Mesothelial cell of epicardium (in vitro differentiated cells): ENCODE measurements around the gene RGR. TPM values are rescaled to one million over a fixed set of nuclear protein-coding genes. Genes with fewer than 3 reads are reported as not detected.

ENCODE experiments used
- DNase-seq, 2 experiments: peaks; one replicate each; pipeline ENCODE4 v3.0.0; 2021; ENCODE audit warnings: low spot score in 2 of 2; ENCODE audit not compliant: unreplicated experiment in 2 of 2
- H3K27ac Mint-ChIP-seq: 2 replicates; pipeline ENCODE4 v1.8.0; 2021; ENCODE audit warnings: mixed read lengths
- H3K27me3 Mint-ChIP-seq: 2 replicates; pipeline ENCODE4 v1.8.0; 2021; ENCODE audit warnings: low read depth, mixed read lengths
- H3K36me3 Mint-ChIP-seq: 2 replicates; pipeline ENCODE4 v1.8.0; 2021; ENCODE audit warnings: mixed read lengths
- H3K4me1 Mint-ChIP-seq: 2 replicates; pipeline ENCODE4 v1.8.0; 2021; ENCODE audit warnings: mixed read lengths
- H3K4me3 Mint-ChIP-seq: 2 replicates; pipeline ENCODE4 v1.8.0; 2021; ENCODE audit warnings: mild to moderate bottlenecking, moderate library complexity, mixed read lengths
- H3K9me3 Mint-ChIP-seq: 2 replicates; pipeline ENCODE4 v1.8.0; 2021; ENCODE audit warnings: mixed read lengths
- total RNA-seq: library from RNA; stranded (reverse); gene quantifications from 3 replicates; pipeline ENCODE4 v1.2.1, GENCODE V29; 2021
- TF ChIP-seq, protein P1 (sequence below): fragments of 200-600 bp; sonication (generic); IDR thresholded peaks from one replicate; pipeline ENCODE4 v1.5.0; 2021; ENCODE audit warnings: antibody characterized with exemption; ENCODE audit not compliant: unreplicated experiment

RGR gene
- total RNA-seq, 1 donor from 2014 or later: not detected

DNA sequence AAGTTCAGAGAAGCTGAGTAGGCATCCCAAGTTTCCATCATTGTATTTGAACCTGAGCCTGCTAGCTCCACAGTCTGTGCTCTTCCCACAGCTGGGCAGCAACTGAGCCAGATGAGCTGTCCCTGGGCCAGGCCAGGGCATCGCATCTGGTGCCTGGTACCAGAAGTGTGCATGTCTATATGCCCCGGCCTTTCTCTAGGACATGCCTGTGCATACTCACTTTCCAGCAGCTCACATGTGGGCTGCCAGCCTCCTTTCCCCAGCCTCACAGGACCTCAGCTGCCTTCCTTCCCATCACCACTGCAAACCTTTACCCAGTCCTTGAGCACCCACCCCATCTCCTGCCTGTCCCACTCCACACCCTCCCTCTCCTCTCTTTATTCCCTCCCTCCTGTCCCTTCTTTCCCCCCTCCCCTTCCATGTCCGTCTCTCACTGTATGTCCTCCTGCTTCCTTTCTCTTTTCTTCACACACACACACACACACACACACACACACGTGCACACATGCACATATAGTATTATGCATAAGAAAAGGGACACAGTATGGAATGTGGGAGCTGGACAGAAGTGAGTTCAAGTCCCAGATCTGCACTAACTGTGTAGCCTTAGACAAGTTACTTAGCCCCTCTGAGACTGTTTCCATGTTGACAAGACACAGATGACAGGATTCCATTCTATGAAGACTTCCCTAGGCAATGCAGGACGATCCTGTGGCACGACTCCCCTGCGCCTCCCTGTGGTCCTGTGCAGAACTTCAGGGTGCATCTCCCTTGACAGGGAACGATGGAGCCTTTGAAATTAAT lies 39.6 kb upstream of the RGR start:
- TF ChIP-seq, protein P1, sequence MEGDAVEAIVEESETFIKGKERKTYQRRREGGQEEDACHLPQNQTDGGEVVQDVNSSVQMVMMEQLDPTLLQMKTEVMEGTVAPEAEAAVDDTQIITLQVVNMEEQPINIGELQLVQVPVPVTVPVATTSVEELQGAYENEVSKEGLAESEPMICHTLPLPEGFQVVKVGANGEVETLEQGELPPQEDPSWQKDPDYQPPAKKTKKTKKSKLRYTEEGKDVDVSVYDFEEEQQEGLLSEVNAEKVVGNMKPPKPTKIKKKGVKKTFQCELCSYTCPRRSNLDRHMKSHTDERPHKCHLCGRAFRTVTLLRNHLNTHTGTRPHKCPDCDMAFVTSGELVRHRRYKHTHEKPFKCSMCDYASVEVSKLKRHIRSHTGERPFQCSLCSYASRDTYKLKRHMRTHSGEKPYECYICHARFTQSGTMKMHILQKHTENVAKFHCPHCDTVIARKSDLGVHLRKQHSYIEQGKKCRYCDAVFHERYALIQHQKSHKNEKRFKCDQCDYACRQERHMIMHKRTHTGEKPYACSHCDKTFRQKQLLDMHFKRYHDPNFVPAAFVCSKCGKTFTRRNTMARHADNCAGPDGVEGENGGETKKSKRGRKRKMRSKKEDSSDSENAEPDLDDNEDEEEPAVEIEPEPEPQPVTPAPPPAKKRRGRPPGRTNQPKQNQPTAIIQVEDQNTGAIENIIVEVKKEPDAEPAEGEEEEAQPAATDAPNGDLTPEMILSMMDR: peak; percentile 40
- Mint-ChIP-seq H3K4me1 (no peaks in the 10 kb centered on the region), H3K36me3 (no peaks in the 10 kb centered on the region), H3K4me3 (no peak overlapping the region), H3K27me3 (peaks cover 58% of the 10 kb centered on the region), H3K27ac (no peak overlapping the region), H3K9me3 (no peaks in the 10 kb centered on the region)
- peak in 1 of 2 experiments; percentile 64 for DNase-seq

DNA sequence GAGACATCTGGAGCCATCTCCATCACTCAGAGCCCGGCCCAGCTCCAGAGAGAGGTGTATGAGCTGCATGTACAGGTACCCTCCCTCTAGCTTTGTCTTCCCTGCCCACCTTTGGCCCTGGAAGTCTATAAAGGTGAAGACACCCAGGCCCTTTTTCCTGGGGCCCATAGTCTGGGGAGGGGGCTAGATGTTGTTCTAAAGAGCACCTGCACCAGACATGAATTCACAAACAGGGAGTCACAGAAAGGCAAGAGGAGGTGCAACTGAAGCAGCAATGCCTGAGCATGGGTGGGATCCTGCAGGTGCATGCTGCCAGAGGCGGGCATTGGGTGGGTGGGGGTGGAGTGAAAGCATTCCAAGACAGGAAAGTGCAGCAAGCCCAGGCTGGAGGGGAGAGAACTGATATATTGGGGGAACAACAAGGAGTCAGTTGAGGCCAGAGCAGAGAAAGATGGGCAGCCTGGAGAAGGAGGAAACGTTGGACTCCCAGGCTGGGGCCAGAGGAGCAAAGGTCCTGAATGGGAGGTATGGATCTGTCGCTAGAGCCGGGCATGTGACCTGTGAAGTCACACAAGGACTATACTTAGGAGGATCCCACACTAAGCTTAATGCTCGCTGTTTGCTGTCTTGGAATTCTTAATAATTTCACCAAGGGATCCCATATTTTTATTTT lies 38.9 kb upstream of the RGR start:
- Mint-ChIP-seq H3K4me1 (no peaks in the 10 kb centered on the region), H3K36me3 (no peaks in the 10 kb centered on the region), H3K27me3 (peaks cover 54% of the 10 kb centered on the region), H3K27ac (no peak overlapping the region), H3K4me3 (no peak overlapping the region), H3K9me3 (no peaks in the 10 kb centered on the region)
- no peak for DNase-seq
- TF ChIP-seq, protein P1: no peak

DNA sequence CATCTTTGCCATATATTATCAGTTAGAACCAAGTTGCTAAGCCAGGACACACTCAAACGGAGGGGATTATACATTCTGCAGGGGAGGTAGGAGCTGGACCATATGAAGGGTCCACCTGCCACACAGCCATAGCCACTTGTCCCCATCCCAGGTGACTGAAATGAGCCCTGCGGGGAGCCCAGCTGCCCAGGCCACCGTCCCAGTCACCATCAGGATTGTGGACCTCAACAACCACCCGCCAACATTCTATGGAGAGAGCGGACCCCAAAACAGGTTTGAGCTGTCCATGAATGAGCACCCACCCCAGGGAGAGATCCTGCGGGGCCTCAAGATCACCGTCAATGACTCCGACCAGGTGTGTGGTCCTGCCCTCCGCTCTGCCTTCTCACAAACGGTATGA lies 36.8 kb upstream of the RGR start:
- peaks cover 65% of the 10 kb centered on the region for H3K27me3 Mint-ChIP-seq
- H3K4me1 Mint-ChIP-seq: no peaks in the 10 kb centered on the region
- H3K4me3 Mint-ChIP-seq: no peak overlapping the region
- H3K36me3 Mint-ChIP-seq: no peaks in the 10 kb centered on the region
- no peaks in the 10 kb centered on the region for H3K9me3 Mint-ChIP-seq
- no peak for DNase-seq
- no peak overlapping the region for H3K27ac Mint-ChIP-seq
- TF ChIP-seq, protein P1: no peak

DNA sequence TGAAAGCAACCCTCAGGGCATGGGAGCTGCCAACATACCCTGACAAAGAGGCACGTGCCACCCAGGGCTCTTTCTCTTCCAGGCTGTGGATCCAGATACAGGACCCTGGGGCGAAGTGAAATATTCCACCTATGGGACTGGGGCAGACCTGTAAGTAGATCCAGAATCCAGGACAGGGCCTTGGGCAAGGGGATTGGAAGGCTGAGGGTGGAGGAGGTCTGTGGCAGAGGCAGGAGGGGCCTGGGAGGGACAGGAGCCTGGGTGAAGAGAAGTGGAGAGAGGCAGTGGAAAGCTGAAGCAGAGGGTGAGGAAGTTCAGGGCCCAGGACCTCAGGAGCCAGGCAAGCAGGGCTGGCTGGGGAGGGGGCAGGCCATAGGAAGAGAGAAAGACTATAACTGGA lies 33.3 kb upstream of the RGR start:
- H3K4me1 Mint-ChIP-seq: no peaks in the 10 kb centered on the region

DNA sequence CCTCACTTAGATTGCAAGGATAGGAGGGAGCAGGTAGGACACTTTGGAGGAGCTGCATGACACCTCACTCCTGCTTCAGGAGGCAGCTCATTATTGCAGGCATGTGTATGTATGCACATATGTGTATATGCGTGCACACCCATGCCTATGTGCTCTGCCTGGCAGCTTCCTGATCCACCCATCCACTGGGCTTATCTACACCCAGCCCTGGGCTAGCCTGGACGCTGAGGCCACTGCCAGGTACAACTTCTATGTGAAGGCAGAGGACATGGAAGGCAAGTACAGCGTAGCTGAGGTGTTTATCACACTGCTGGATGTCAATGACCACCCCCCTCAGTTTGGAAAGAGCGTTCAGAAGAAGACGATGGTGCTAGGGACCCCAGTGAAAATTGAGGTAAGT lies 32.8 kb upstream of the RGR start:
- H3K36me3 Mint-ChIP-seq: no peaks in the 10 kb centered on the region
- TF ChIP-seq, protein P1: no peak
- H3K4me1 Mint-ChIP-seq: no peaks in the 10 kb centered on the region
- no peak for DNase-seq
- peaks cover 58% of the 10 kb centered on the region for H3K27me3 Mint-ChIP-seq
- no peak overlapping the region for H3K4me3 Mint-ChIP-seq
- no peak overlapping the region for H3K27ac Mint-ChIP-seq
- H3K9me3 Mint-ChIP-seq: no peaks in the 10 kb centered on the region

More for the DNA sequence above, 33.3 kb upstream of the RGR start:
- H3K27ac Mint-ChIP-seq: no peak overlapping the region
- H3K27me3 Mint-ChIP-seq: peaks cover 62% of the 10 kb centered on the region
- TF ChIP-seq, protein P1: no peak
- no peaks in the 10 kb centered on the region for H3K36me3 Mint-ChIP-seq
- no peak for DNase-seq
- H3K9me3 Mint-ChIP-seq: no peaks in the 10 kb centered on the region
- no peak overlapping the region for H3K4me3 Mint-ChIP-seq
